ENCODE measurements around the gene N4BP2L2. TPM values are rescaled to one million over a fixed set of nuclear protein-coding genes. Genes with fewer than 3 reads are reported as not detected.

N4BP2L2 gene
- total and polyA plus RNA-seq, 2 of the 13 experiments (the other 11 are each of a cell fraction or from before 2014, with no cell fraction given), result 58.9 to 81.2 TPM

DNA sequence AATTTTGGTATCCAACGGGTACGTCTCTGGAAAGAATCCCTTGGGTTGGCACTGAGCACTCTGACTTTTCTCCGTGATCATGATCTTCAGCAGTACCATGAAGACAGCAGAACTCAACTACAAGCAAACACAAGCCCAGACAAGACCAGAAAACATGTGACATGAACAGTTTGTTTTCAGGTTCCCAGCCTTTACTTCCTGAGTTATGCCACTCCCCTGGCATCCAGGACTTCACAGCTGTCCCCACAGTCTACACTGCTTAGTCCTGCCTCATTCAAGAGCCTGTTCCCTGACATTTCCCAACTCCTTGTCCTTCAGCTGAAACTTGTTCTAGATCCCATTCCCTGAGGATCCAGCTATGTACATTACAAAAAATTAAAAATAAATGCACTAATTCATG lies 105.7 kb downstream of the N4BP2L2 start:
- WGBS (ENCODE audit: low lambda C conversion rate), result 99% methylated on average over 3 of the region's 3 CpGs
- Histone ChIP-seq H2AFZ (ENCODE audit: low read length) (no peak overlapping the region), H3K9ac (ENCODE audit: insufficient read depth, low read depth, low read length) (no peak overlapping the region), H3K9me3 (ENCODE audit: low read length) (no peaks in the 10 kb centered on the region), H3K36me3 (replicated peaks in 1 of 2; ENCODE audit: control insufficient read depth in 1 of 2, insufficient read depth in 2 of 2, low read length in 2 of 2) (no peaks in the 10 kb centered on the region; a peak in 1 of 5 replicates), H4K20me1 (ENCODE audit: insufficient read depth, low read length) (no peaks in the 10 kb centered on the region), H3K27ac (ENCODE audit: extremely low read length, insufficient read depth, low read length) (no peak overlapping the region), H3K79me2 (ENCODE audit: insufficient read depth, low read length) (no peaks in the 10 kb centered on the region), H3K4me2 (ENCODE audit: low read depth, low read length) (no peak overlapping the region), H3K4me3 (replicated peaks in 1 of 3; ENCODE audit: insufficient read depth in 1 of 3, low read depth in 2 of 3, low read length in 3 of 3) (no peak overlapping the region), H3K27me3 (ENCODE audit: control insufficient read depth in 1 of 2, insufficient read depth in 2 of 2, low read length in 2 of 2) (no peaks in the 10 kb centered on the region), H3K4me1 (ENCODE audit: insufficient read depth, low read length) (peaks cover 29% of the 10 kb centered on the region)
- no peak for TF ChIP-seq ZNF747 (CRISPR knock-in tag; IDR thresholded peaks at IDR 0.05; ENCODE audit: borderline replicate concordance)
- 0 out of 2 replicates have a peak, but pooled peaks have one; percentile 15 for TF ChIP-seq GATAD2A (CRISPR knock-in tag; IDR thresholded peaks at IDR 0.05)
- TF ChIP-seq, protein P1, sequence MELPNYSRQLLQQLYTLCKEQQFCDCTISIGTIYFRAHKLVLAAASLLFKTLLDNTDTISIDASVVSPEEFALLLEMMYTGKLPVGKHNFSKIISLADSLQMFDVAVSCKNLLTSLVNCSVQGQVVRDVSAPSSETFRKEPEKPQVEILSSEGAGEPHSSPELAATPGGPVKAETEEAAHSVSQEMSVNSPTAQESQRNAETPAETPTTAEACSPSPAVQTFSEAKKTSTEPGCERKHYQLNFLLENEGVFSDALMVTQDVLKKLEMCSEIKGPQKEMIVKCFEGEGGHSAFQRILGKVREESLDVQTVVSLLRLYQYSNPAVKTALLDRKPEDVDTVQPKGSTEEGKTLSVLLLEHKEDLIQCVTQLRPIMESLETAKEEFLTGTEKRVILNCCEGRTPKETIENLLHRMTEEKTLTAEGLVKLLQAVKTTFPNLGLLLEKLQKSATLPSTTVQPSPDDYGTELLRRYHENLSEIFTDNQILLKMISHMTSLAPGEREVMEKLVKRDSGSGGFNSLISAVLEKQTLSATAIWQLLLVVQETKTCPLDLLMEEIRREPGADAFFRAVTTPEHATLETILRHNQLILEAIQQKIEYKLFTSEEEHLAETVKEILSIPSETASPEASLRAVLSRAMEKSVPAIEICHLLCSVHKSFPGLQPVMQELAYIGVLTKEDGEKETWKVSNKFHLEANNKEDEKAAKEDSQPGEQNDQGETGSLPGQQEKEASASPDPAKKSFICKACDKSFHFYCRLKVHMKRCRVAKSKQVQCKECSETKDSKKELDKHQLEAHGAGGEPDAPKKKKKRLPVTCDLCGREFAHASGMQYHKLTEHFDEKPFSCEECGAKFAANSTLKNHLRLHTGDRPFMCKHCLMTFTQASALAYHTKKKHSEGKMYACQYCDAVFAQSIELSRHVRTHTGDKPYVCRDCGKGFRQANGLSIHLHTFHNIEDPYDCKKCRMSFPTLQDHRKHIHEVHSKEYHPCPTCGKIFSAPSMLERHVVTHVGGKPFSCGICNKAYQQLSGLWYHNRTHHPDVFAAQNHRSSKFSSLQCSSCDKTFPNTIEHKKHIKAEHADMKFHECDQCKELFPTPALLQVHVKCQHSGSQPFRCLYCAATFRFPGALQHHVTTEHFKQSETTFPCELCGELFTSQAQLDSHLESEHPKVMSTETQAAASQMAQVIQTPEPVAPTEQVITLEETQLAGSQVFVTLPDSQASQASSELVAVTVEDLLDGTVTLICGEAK (IDR thresholded peaks at IDR 0.05), result no peak
- TF ChIP-seq, protein P1 (CRISPR knock-in tag; IDR thresholded peaks at IDR 0.05), result no peak
- TF ChIP-seq ETV5 (CRISPR knock-in tag; IDR thresholded peaks at IDR 0.05; ENCODE audit: borderline replicate concordance), result peak; percentile 46; the same call in 1 of the 2 replicates
- no peak for TF ChIP-seq MAFG (CRISPR knock-in tag; IDR thresholded peaks at IDR 0.05)
- peak; percentile 48; the same call in 1 of the 2 replicates for TF ChIP-seq SAP130 (CRISPR knock-in tag; IDR thresholded peaks at IDR 0.05; ENCODE audit: low read depth)
- TF ChIP-seq, protein P2, sequence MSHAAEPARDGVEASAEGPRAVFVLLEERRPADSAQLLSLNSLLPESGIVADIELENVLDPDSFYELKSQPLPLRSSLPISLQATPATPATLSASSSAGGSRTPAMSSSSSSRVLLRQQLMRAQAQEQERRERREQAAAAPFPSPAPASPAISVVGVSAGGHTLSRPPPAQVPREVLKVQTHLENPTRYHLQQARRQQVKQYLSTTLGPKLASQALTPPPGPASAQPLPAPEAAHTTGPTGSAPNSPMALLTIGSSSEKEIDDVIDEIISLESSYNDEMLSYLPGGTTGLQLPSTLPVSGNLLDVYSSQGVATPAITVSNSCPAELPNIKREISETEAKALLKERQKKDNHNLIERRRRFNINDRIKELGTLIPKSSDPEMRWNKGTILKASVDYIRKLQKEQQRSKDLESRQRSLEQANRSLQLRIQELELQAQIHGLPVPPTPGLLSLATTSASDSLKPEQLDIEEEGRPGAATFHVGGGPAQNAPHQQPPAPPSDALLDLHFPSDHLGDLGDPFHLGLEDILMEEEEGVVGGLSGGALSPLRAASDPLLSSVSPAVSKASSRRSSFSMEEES (CRISPR knock-in tag; IDR thresholded peaks at IDR 0.05), result 0 out of 2 replicates have a peak, but pooled peaks have one; percentile 21
- no peak for FAIRE-seq
- CTCF ChIA-PET (ENCODE audit: low intra/inter-chr PET ratio, low total read pairs), result no interaction called here
- POLR2A ChIA-PET, result no interaction called here
- ATAC-seq, result no peak
- BruUV-seq (replicated peaks), result no TSS peak
- intact Hi-C loops (cut with micrococcal nuclease; ENCODE audit: unreplicated experiment) (no loop called here), in situ Hi-C loops (cut with HindIII; ENCODE audit: extremely low pct_ligation_motif_present, low pct_unique_long_range_greater_than_20kb) (loop anchor here (25.0 kb wide), 1 partner anchor 396 kb away; the partner anchor contains the start of gene FRY)
- DNase-seq (ENCODE audit: low spot score), result peak; percentile 49
